ENCODE results near the gene SLC2A14.

- TF ChIP-seq POLR2A (IDR thresholded peaks at IDR 0.05; ENCODE audit: low read depth), result no peak
- TF ChIP-seq CTCF (IDR thresholded peaks at IDR 0.05), result no peak
Observed at GRCh38 chr12:7917392-7918267, 44.9 kb upstream of the SLC2A14 start.
